ENCODE data around the gene FHAD1.

GRCh38 chr1:15411593-15412137 is 164.6 kb downstream of the FHAD1 start:
- no peak for TF ChIP-seq CTCF (IDR thresholded peaks at IDR 0.05)
- TF ChIP-seq POLR2A (IDR thresholded peaks at IDR 0.05), result no peak

Data from thyroid gland (tissue), 4 donors.